Breast epithelium (tissue), 3 donors: ENCODE data around the gene SSU72.

Experiments
- CTCF ChIP-seq, 3 donors: fragments of 450-650 bp; IDR thresholded peaks; one replicate each; pipeline ENCODE4 v1.5.1; 2016 to 2017; ENCODE audit warnings: antibody characterized with exemption in 3 of 3, mild to moderate bottlenecking in 3 of 3, moderate library complexity in 3 of 3
- POLR2A ChIP-seq: fragments of 450-650 bp; IDR thresholded peaks from one replicate; pipeline ENCODE4 v1.6.1; 2016; ENCODE audit warnings: antibody characterized with exemption, mild to moderate bottlenecking, moderate library complexity
- POLR2AphosphoS5 ChIP-seq, 3 donors: sonication (generic); formaldehyde crosslinking; IDR thresholded peaks; one replicate each; pipeline ENCODE4 v1.6.1; 2017; ENCODE audit warnings: antibody characterized with exemption in 3 of 3

GRCh38 chr1:1614954-1615255 is 40.2 kb upstream of the SSU72 start:
- TF ChIP-seq CTCF (IDR thresholded peaks at IDR 0.05) (no peak), POLR2A (no peak), POLR2AphosphoS5 (IDR thresholded peaks at IDR 0.05) (no peak)
